ENCODE measurements around the gene KAZN. TPM values are rescaled to one million over a fixed set of nuclear protein-coding genes. Genes with fewer than 3 reads are reported as not detected.
A peak's percentile ranks its signal among the peaks of the same experiment; 100 is the strongest.

The KAZN gene
- total and polyA plus RNA-seq, 10 donors: 20.0 to 245 (median 144) TPM

DNA sequence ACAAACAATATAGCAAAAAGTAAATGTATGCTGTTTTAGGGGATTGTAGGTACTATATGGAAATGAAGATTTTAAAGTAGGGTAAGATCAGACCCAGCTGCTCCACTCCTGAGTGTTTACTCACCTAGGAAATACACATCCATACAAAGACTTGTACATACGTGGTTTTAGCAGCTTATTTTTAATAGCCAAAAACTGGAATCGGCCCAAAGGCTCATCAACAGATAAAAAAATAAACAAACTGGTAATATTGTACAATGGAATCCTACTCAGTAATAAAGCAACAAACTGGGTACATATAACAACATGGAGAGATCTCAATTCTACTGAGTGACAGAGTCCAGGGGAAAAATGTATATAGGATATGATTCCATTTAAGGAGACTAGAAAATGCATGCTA is 375.9 kb downstream of the KAZN start:
- Histone ChIP-seq H3K27me3 (replicated peaks in 1 of 7) (no peaks in the 10 kb centered on the region), H3K27ac (peak overlapping the region in 3 of 8 donors; percentile 29 to 50 (median 33)), H3K9me3 (peaks cover 0 to 8% (median 0%) of the 10 kb centered on the region in 8 donors), H3K36me3 (peaks cover 0 to 20% (median 0%) of the 10 kb centered on the region in 6 donors), H3K4me3 (no peak overlapping the region), H3K4me1 (peaks cover 4 to 90% (median 53%) of the 10 kb centered on the region in 6 donors)
- WGBS, 5 donors: 60 to 85% (median 69%) methylated on average over 2 of the region's 2 CpGs
- TF ChIP-seq, protein P1, sequence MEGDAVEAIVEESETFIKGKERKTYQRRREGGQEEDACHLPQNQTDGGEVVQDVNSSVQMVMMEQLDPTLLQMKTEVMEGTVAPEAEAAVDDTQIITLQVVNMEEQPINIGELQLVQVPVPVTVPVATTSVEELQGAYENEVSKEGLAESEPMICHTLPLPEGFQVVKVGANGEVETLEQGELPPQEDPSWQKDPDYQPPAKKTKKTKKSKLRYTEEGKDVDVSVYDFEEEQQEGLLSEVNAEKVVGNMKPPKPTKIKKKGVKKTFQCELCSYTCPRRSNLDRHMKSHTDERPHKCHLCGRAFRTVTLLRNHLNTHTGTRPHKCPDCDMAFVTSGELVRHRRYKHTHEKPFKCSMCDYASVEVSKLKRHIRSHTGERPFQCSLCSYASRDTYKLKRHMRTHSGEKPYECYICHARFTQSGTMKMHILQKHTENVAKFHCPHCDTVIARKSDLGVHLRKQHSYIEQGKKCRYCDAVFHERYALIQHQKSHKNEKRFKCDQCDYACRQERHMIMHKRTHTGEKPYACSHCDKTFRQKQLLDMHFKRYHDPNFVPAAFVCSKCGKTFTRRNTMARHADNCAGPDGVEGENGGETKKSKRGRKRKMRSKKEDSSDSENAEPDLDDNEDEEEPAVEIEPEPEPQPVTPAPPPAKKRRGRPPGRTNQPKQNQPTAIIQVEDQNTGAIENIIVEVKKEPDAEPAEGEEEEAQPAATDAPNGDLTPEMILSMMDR (IDR thresholded peaks at IDR 0.05 in 8 of 11, conservative IDR thresholded peaks at IDR 0.05 in 3 of 11): no peak
- TF ChIP-seq POLR2AphosphoS5 (IDR thresholded peaks at IDR 0.05): no peak
- TF ChIP-seq POLR2A (IDR thresholded peaks at IDR 0.05): no peak
- DNase-seq: no peak
- intact Hi-C loops (cut with DNase I; ENCODE audit: low total_unique reads): no loop called here

DNA sequence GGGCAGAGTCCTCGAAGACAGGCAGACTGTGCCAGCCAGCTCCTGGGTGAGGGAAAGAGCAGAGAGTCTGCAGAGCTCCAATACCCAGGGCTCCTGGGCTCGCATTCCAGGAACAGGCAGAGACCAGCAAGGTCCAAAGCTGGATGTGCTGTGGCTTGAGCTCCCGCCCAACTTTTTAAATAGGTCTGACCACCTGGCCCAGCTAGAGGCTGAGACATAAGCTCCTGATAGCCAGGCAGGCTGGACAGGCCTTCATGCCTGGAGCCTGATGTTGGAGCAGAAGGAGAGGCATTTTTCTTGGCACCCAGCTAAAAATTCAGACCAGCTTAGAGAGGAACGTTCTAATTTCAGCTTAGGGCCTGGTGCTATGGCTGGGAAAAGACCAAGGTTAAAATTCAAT is 376.6 kb downstream of the KAZN start:
- Histone ChIP-seq H3K36me3 (peaks cover 0 to 20% (median 0%) of the 10 kb centered on the region in 6 donors), H3K4me1 (peaks cover 9 to 90% (median 50%) of the 10 kb centered on the region in 6 donors), H3K27ac (peak overlapping the region in 5 of 8 donors; percentile 29 to 59 (median 45)), H3K27me3 (replicated peaks in 1 of 7) (no peaks in the 10 kb centered on the region), H3K9me3 (peaks cover 0 to 8% (median 0%) of the 10 kb centered on the region in 8 donors), H3K4me3 (no peak overlapping the region)
- TF ChIP-seq POLR2A (IDR thresholded peaks at IDR 0.05): no peak
- no peak for TF ChIP-seq POLR2AphosphoS5 (IDR thresholded peaks at IDR 0.05)
- TF ChIP-seq, protein P1 (IDR thresholded peaks at IDR 0.05 in 8 of 11, conservative IDR thresholded peaks at IDR 0.05 in 3 of 11): no peak
- DNase-seq: no peak
- intact Hi-C loops (cut with DNase I; ENCODE audit: low total_unique reads): no loop called here
- WGBS, 5 donors: 65 to 80% (median 73%) methylated on average over 4 of the region's 4 CpGs

- H3K4me1 ChIP-seq: peaks cover 10 to 90% (median 48%) of the 10 kb centered on the region in 6 donors
- WGBS, 5 donors: 60 to 82% (median 74%) methylated on average over 8 to 13 of the region's 13 CpGs
- peak overlapping the region in 6 of 8 donors; percentile 26 to 63 (median 58) for H3K27ac ChIP-seq
- no peak for DNase-seq
- H3K4me3 ChIP-seq: no peak overlapping the region
- no peaks in the 10 kb centered on the region for H3K27me3 ChIP-seq (replicated peaks in 1 of 7)
- peaks cover 0 to 20% (median 0%) of the 10 kb centered on the region in 6 donors for H3K36me3 ChIP-seq
- intact Hi-C loops (cut with DNase I; ENCODE audit: low total_unique reads): no loop called here
- TF ChIP-seq POLR2A (IDR thresholded peaks at IDR 0.05) (no peak), POLR2AphosphoS5 (IDR thresholded peaks at IDR 0.05) (peak; percentile 61 to 72 (median 66))
- peaks cover 0 to 8% (median 0%) of the 10 kb centered on the region in 8 donors for H3K9me3 ChIP-seq
Measured at GRCh38 chr1:14976256-14976655, 377.8 kb downstream of the KAZN start.

DNA sequence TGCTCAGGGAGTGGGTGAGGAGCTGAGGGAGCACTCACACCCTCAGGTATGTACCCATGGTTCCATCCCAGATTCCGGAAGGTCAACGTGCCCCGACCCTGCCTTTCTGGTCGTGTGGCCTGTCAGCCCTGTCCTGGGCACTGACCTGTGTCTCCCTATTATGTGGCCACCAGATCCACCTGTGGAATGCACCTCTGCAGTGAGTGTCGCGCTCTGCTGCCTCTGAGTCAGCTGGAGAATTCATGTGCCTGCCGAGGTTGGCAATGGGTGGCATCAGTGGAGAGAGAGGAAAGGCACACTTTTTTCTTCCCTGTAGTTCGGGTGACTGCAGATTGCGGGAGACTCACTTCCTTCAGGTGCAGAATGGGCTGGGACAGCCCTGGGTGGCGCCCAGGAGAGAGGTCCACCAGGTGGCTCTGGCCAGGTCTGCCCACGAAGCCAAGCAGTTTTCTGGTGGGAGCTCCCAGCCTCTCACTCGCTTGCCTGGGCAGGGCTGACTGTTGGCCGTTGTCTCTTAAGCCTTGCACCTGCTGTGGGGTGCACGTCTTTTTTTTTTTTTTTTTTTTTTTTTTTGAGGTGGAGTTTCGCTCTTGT is 378.9 kb downstream of the KAZN start:
- DNase-seq: no peak
- WGBS, 5 donors: 75 to 80% (median 76%) methylated on average over 12 to 15 of the region's 15 CpGs
- TF ChIP-seq, protein P1 (IDR thresholded peaks at IDR 0.05 in 8 of 11, conservative IDR thresholded peaks at IDR 0.05 in 3 of 11): no peak
- TF ChIP-seq POLR2AphosphoS5 (IDR thresholded peaks at IDR 0.05): no peak
- no peak for TF ChIP-seq POLR2A (IDR thresholded peaks at IDR 0.05)
- Histone ChIP-seq H3K27ac (peak overlapping the region in 6 of 8 donors; percentile 22 to 63 (median 58)), H3K36me3 (peaks cover 0 to 20% (median 0%) of the 10 kb centered on the region in 6 donors), H3K9me3 (peaks cover 0 to 8% (median 0%) of the 10 kb centered on the region in 8 donors), H3K27me3 (replicated peaks in 1 of 7) (no peaks in the 10 kb centered on the region), H3K4me3 (no peak overlapping the region), H3K4me1 (peaks cover 6 to 85% (median 47%) of the 10 kb centered on the region in 6 donors)
- intact Hi-C loops (cut with DNase I; ENCODE audit: low total_unique reads): no loop called here
